GM18505 (cell line): ENCODE results near the gene ECPAS.
"Not testable (repeated sequence)": the region's sequence is repeated elsewhere in the genome, so short reads cannot be mapped to it uniquely, and the experiment has no call there.

Experiments used
- ATAC-seq: cut with Tn5 transposase; IDR thresholded peaks from one replicate; pipeline ENCODE4 v1.9.1; 2021; ENCODE audit not compliant: unreplicated experiment
- POLR2A ChIP-seq: IDR thresholded peaks from 4 replicates; pipeline ENCODE4 v1.6.1; 2011; ENCODE audit warnings: borderline replicate concordance; ENCODE audit not compliant: insufficient read depth, insufficient read length; ENCODE audit errors: extremely low read depth

Gene ECPAS

GRCh38 chr9:111451570-111451969 is 32.6 kb downstream of the ECPAS start:
- no peak for TF ChIP-seq POLR2A
- ATAC-seq = no peak

- no peak for TF ChIP-seq POLR2A
Measured at GRCh38 chr9:111450124-111450523, 34.1 kb downstream of the ECPAS start.

GRCh38 chr9:111449705-111450104 is 34.5 kb downstream of the ECPAS start:
- no peak for ATAC-seq
- TF ChIP-seq POLR2A = no peak

More at GRCh38 chr9:111450124-111450523, 34.1 kb downstream of the ECPAS start:
- ATAC-seq = no peak

- ATAC-seq = not testable (repeated sequence)
Measured at GRCh38 chr9:111445799-111446198, 38.4 kb downstream of the ECPAS start.

GRCh38 chr9:111443454-111443853 is 40.7 kb downstream of the ECPAS start:
- TF ChIP-seq POLR2A = no peak

GRCh38 chr9:111442360-111443027 is 41.7 kb downstream of the ECPAS start:
- ATAC-seq = no peak
- TF ChIP-seq POLR2A = no peak

More at GRCh38 chr9:111443454-111443853, 40.7 kb downstream of the ECPAS start:
- no peak for ATAC-seq

GRCh38 chr9:111440226-111440625 is 44.0 kb downstream of the ECPAS start:
- no peak for ATAC-seq
- no peak for TF ChIP-seq POLR2A

- ATAC-seq = no peak
- TF ChIP-seq POLR2A = no peak
Measured at GRCh38 chr9:111438541-111439235, 45.5 kb downstream of the ECPAS start.

- no peak for TF ChIP-seq POLR2A
Measured at GRCh38 chr9:111436571-111436970, 47.6 kb downstream of the ECPAS start.

GRCh38 chr9:111433082-111433481 is 51.1 kb downstream of the ECPAS start:
- ATAC-seq = no peak
- TF ChIP-seq POLR2A = no peak

More at GRCh38 chr9:111436571-111436970, 47.6 kb downstream of the ECPAS start:
- no peak for ATAC-seq

GRCh38 chr9:111431684-111432083 is 52.5 kb downstream of the ECPAS start:
- ATAC-seq = no peak
- no peak for TF ChIP-seq POLR2A

GRCh38 chr9:111429175-111429574 is 55.0 kb downstream of the ECPAS start:
- TF ChIP-seq POLR2A = no peak
- ATAC-seq = no peak

GRCh38 chr9:111427186-111427585 is 57.0 kb downstream of the ECPAS start:
- TF ChIP-seq POLR2A = no peak

GRCh38 chr9:111423389-111423788 is 60.8 kb downstream of the ECPAS start:
- no peak for ATAC-seq
- TF ChIP-seq POLR2A = no peak

More at GRCh38 chr9:111427186-111427585, 57.0 kb downstream of the ECPAS start:
- ATAC-seq = no peak
